MM.1S (cell line): ENCODE measurements around the gene DCXR.

Experiments used
- EZH2 ChIP-seq: fragments of 300-600 bp; sonication (generic); optimal IDR thresholded peaks from 2 replicates; pipeline ENCODE3; 2017; ENCODE audit warnings: low read depth, mild to moderate bottlenecking, antibody characterized with exemption, low read length, mixed read lengths
- EZH2phosphoT487 ChIP-seq: fragments of 300-600 bp; sonication (generic); IDR thresholded peaks from 2 replicates; pipeline ENCODE4 v1.6.1; 2018; ENCODE audit warnings: antibody characterized with exemption, low read length
- TF ChIP-seq, protein P1 (sequence below): fragments of 300-600 bp; sonication (generic); IDR thresholded peaks from 2 replicates; pipeline ENCODE4 v1.5.1; 2016; ENCODE audit warnings: antibody characterized with exemption, low read length, mixed read lengths

DNA sequence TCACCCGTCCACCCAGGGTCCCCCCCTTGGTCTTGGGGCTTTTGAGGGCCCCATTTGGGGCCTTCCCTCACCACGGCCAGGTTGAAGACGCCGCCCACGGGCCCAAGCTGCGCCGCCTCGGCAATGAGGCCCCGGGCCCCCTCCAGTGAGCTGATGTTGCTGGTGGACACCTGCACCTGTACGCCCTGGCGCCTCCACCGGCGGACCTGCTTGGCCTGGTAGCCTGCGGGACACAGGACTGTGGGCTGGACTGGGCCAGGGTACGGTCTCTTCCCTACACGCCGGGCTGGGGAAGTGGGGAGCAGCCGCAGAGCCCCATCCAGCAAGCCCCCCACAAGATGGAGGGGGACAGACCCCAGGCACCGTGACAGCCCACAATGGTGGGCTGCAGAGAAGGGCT lies 45.0 kb upstream of the DCXR start:
- TF ChIP-seq, protein P1, sequence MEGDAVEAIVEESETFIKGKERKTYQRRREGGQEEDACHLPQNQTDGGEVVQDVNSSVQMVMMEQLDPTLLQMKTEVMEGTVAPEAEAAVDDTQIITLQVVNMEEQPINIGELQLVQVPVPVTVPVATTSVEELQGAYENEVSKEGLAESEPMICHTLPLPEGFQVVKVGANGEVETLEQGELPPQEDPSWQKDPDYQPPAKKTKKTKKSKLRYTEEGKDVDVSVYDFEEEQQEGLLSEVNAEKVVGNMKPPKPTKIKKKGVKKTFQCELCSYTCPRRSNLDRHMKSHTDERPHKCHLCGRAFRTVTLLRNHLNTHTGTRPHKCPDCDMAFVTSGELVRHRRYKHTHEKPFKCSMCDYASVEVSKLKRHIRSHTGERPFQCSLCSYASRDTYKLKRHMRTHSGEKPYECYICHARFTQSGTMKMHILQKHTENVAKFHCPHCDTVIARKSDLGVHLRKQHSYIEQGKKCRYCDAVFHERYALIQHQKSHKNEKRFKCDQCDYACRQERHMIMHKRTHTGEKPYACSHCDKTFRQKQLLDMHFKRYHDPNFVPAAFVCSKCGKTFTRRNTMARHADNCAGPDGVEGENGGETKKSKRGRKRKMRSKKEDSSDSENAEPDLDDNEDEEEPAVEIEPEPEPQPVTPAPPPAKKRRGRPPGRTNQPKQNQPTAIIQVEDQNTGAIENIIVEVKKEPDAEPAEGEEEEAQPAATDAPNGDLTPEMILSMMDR: no peak
- no peak for TF ChIP-seq EZH2
- no peak for TF ChIP-seq EZH2phosphoT487
